ENCODE results near the gene HMG20A. TPM values are rescaled to one million over a fixed set of nuclear protein-coding genes. Genes with fewer than 3 reads are reported as not detected.

HMG20A gene
- total and polyA plus RNA-seq, 10 of the 15 experiments (the other 5 are each of a cell fraction or from before 2014, with no cell fraction given): 30.0 to 98.7 (median 46.8) TPM

GRCh38 chr15:77418966-77419835 lies 1.5 kb upstream of the HMG20A start (continued):
- TF ChIP-seq CEBPB (IDR thresholded peaks at IDR 0.05; ENCODE audit: borderline replicate concordance in 1 of 2, low read depth in 2 of 2, low read length in 2 of 2): no peak
- no peak; the same call in 1 of the 2 replicates for TF ChIP-seq ATF7 (IDR thresholded peaks at IDR 0.05; ENCODE audit: low read depth)
- peak; percentile 32; the same call in 1 of the 2 replicates for TF ChIP-seq MXI1 (IDR thresholded peaks at IDR 0.05; ENCODE audit: low read depth, low read length)
- 0 out of 2 replicates have a peak, but pooled peaks have one; percentile 36 for TF ChIP-seq EED (IDR thresholded peaks at IDR 0.05; ENCODE audit: low read depth)

GRCh38 chr15:77419836-77420609 lies 665 bp upstream of the HMG20A start, which contains the start of gene PEAK1:
Gene PEAK1 (minus strand): TSS chr15:77420104. CDS start chr15:77181926, 238,178 bp downstream.
- Histone ChIP-seq H4K20me1 (ENCODE audit: control insufficient read depth, insufficient read depth) (no peaks in the 10 kb centered on the region), H3K27me3 (replicated peaks in 1 of 2; ENCODE audit: control insufficient read depth in 2 of 2, insufficient read depth in 2 of 2, low read length in 1 of 2) (no peaks in the 10 kb centered on the region), H3K4me3 (peak within 1 kb of the TSS; percentile 84), H3K27ac (ENCODE audit: control insufficient read depth, insufficient read depth) (peak within 1 kb of the TSS; percentile 98), H3K36me3 (ENCODE audit: control insufficient read depth in 2 of 2, insufficient read depth in 2 of 2, low read length in 1 of 2) (no peaks in the 10 kb centered on the region), H3K4me2 (ENCODE audit: control insufficient read depth, insufficient read depth) (peak within 1 kb of the TSS; percentile 89), H2AFZ (ENCODE audit: control insufficient read depth, low read depth, low read length) (peak within 1 kb of the TSS; percentile 98), H3K4me1 (ENCODE audit: control insufficient read depth, insufficient read depth, low read length) (no peaks in the 10 kb centered on the region; the same call in 1 of the 2 replicates), H3K9me3 (replicated peaks; ENCODE audit: control insufficient read depth, insufficient read depth, low read length) (no peaks in the 10 kb centered on the region), H3K9ac (ENCODE audit: control insufficient read depth, insufficient read depth, low read length) (peak within 1 kb of the TSS; percentile 95), H3K79me2 (ENCODE audit: control insufficient read depth, insufficient read depth, low read length) (peaks cover 59% of the 10 kb centered on the region)
- ChIA-PET RAD21 (ENCODE audit: unreplicated experiment) (interaction anchor here (1.0 to 4.2 kb wide), 11 partner anchors 17 to 301 kb away, joined by 3 to 55 read pairs (median 5); no protein-coding TSS in a partner anchor), POLR2A (interaction anchor here (1.0 to 3.3 kb wide), 3 partner anchors 9 to 21 kb away, joined by 4 to 20 read pairs (median 11); no protein-coding TSS in a partner anchor), SMC1A (ENCODE audit: uncharacterized antibody, unreplicated experiment) (interaction anchor here (0.7 to 7.6 kb wide), 7 partner anchors 10 to 239 kb away, joined by 3 to 107 read pairs (median 15); no protein-coding TSS in a partner anchor), CTCF (interaction anchor here (1.9 kb wide), 1 partner anchor 10 kb away, joined by 13 read pairs; no protein-coding TSS in a partner anchor)
- no peak for FAIRE-seq
- WGBS (ENCODE audit: insufficient coverage, insufficient replicate concordance, low lambda C conversion rate, missing lambda C conversion rate): 2% methylated on average over 74 of the region's 92 CpGs
- BruUV-seq (replicated peaks): no TSS peak
- peak; percentile 86 for DNase-seq (ENCODE audit: low read depth, low spot score)
- intact Hi-C loops (cut with micrococcal nuclease; ENCODE audit: unreplicated experiment) (loop anchor here (2.0 kb wide), 1 partner anchor 237 kb away; no protein-coding TSS in a partner anchor), in situ Hi-C loops (cut with MboI) (no loop called here)
- peak; percentile 93 for ATAC-seq
- no peak for TF ChIP-seq CUX1 (IDR thresholded peaks at IDR 0.05; ENCODE audit: insufficient replicate concordance, low read depth, low read length)
- TF ChIP-seq SP1 (IDR thresholded peaks at IDR 0.05; ENCODE audit: low read depth, low read length): no peak
- TF ChIP-seq POLR2AphosphoS5 (IDR thresholded peaks at IDR 0.05; ENCODE audit: low read length): no peak
- TF ChIP-seq RAD21 (IDR thresholded peaks at IDR 0.05; ENCODE audit: insufficient read depth, low read depth, low read length): no peak
- peak; percentile 61 for TF ChIP-seq IKZF1 (conservative IDR thresholded peaks at IDR 0.05)
- peak; percentile 71 for TF ChIP-seq NR2F1 (conservative IDR thresholded peaks at IDR 0.05)
- TF ChIP-seq GATAD2B (conservative IDR thresholded peaks at IDR 0.05; ENCODE audit: low read depth): peak; percentile 87
- TF ChIP-seq LARP7 (IDR thresholded peaks at IDR 0.05): peak; percentile 90
- TF ChIP-seq PKNOX1 (IDR thresholded peaks at IDR 0.05): peak; percentile 33; the same call in 1 of the 2 replicates
- TF ChIP-seq ASH2L (IDR thresholded peaks at IDR 0.05; ENCODE audit: borderline replicate concordance, low read depth): peak; percentile 73; the same call in 1 of the 2 replicates
